ENCODE measurements around the gene ERICH4.
"Not testable (repeated sequence)": the region's sequence is repeated elsewhere in the genome, so short reads cannot be mapped to it uniquely, and the experiment has no call there.

The ERICH4 gene

DNA sequence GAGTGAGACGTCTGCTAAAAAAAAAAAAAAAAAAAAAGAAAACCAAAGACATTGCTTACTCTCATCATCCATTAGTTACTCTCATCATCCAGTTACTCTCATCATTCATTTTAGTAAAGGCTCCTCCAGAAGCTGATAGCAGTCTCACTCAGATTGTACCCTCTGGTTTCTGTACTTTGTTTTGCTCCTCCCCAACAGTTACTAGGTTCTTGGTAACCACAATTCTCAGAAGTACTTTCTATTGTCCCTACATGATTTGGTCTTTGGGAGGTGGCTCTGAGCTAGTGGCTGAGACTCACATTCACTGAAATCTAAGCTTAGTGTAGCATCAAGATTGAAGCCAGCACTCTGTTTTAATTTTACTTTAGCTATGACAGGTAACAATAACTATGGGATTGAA lies 14.3 kb downstream of the ERICH4 start:
- POLR2A ChIA-PET (ENCODE audit: low non-redundant PET) = no interaction called here
- no peak overlapping the region for H3K27ac ChIP-seq
- no peak for TF ChIP-seq CTCF (conservative IDR thresholded peaks at IDR 0.05; ENCODE audit: low read depth)
- CTCF ChIA-PET = interaction anchor here (0.7 kb wide), 3 partner anchors 8 to 114 kb away, joined by 3 to 6 read pairs (median 4); no protein-coding TSS in a partner anchor
- DNase-seq (ENCODE audit: low spot score) = no peak

DNA sequence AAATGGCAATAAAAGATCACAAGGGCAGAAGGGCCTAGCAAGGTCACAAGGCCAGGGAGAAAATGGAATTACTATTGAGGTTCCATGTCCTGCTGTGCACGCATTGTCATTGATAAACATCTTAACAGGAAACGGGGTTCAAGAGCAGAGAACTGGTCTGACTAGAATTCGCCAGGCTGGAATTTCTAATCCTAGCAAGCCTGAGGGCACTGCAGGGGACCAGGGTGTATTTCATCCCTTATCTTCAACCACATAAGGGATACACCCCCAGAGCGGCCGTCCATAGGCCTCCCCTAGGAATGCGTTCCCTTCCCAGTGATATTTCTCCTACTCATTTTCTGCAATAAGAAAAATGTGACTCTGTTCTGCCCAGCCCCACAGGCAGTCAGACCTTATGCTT lies 19.5 kb downstream of the ERICH4 start:
- CTCF ChIA-PET = no interaction called here
- H3K27ac ChIP-seq = no peak overlapping the region
- POLR2A ChIA-PET (ENCODE audit: low non-redundant PET) = no interaction called here
- DNase-seq (ENCODE audit: low spot score) = no peak
- TF ChIP-seq CTCF (conservative IDR thresholded peaks at IDR 0.05; ENCODE audit: low read depth) = no peak

DNA sequence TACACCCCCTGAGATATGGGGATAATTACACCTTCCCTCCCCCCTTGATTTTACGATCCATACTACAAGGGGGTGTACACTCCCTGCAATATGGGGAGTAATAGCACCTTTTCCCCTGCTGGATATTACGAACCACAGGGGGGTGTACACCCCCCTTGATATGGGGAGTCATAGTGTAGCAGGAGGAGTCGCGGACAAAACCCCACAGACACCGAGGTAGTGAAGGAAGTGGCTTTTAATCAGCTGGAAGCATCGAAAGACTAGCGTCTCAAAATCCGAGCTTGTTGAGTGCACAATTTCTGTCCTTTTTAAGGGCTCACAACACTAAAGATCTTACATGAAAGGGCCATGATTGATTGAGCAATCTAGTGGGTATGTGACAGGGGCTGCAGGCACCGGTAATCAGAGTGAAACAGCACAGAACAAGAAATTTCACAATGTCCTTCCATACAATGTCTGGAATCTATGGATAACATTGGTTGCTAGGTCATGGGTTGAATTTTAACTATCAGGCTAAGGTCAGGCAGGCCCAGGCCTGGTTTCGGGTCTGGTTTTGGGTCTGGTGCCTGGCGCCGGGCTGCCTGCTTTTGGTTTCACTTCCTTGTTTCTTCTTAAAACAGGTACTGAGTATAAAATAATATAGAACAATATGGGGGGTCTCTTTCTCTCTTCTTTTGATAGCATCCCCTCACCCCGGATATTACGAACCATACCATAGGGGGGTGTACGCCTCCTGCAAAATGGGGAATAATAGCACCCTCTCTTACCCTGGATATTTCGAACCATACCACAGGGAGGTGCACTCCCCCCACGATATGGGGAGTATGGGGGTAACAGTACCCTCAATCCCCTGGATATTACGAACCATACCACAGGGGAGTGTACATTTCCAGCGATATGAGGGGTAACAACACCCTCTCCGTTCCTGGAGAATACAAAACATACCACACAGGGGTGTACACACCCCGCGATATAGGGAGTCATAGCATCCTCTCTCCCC lies 20.6 kb downstream of the ERICH4 start:
- H3K27ac ChIP-seq; POLR2A ChIA-PET (ENCODE audit: low non-redundant PET); DNase-seq (ENCODE audit: low spot score); CTCF ChIA-PET: not testable (repeated sequence)

- no peak overlapping the region for H3K27ac ChIP-seq
- TF ChIP-seq CTCF (conservative IDR thresholded peaks at IDR 0.05; ENCODE audit: low read depth) = no peak
- DNase-seq (ENCODE audit: low spot score) = no peak
- ChIA-PET POLR2A (ENCODE audit: low non-redundant PET) (no interaction called here), CTCF (interaction anchor here (1.0 kb wide), 1 partner anchor 28 kb away, joined by 3 read pairs; no protein-coding TSS in a partner anchor)
Observed at GRCh38 chr19:41476583-41476982, 33.6 kb downstream of the ERICH4 start.

GRCh38 chr19:41478171-41478570 lies 35.2 kb downstream of the ERICH4 start:
- H3K27ac ChIP-seq = no peak overlapping the region
- DNase-seq (ENCODE audit: low spot score) = no peak
- ChIA-PET POLR2A (ENCODE audit: low non-redundant PET) (no interaction called here), CTCF (no interaction called here)
- TF ChIP-seq CTCF (conservative IDR thresholded peaks at IDR 0.05; ENCODE audit: low read depth) = no peak

GRCh38 chr19:41478875-41479756 lies 36.2 kb downstream of the ERICH4 start:
- POLR2A ChIA-PET (ENCODE audit: low non-redundant PET) = no interaction called here
- TF ChIP-seq CTCF (conservative IDR thresholded peaks at IDR 0.05; ENCODE audit: low read depth) = no peak

More at GRCh38 chr19:41478875-41479756, 36.2 kb downstream of the ERICH4 start:
- H3K27ac ChIP-seq = no peak overlapping the region
- DNase-seq (ENCODE audit: low spot score) = no peak
- CTCF ChIA-PET = interaction anchor here (0.8 kb wide), 1 partner anchor 119 kb away, joined by 3 read pairs; no protein-coding TSS in a partner anchor

Data from RWPE1 (cell line).